Activated CD8-positive, alpha-beta memory T cell treated with anti-CD3 and anti-CD28 coated beads for 36 hours (primary cell): ENCODE results near the gene ZMYM2. TPM values are rescaled to one million over a fixed set of nuclear protein-coding genes. Genes with fewer than 3 reads are reported as not detected.

Experiments
- CTCF ChIA-PET: fragments of 350-600 bp; sonication (Branson Sonifier 250); formaldehyde crosslinking; loops from one replicate; lab custom pipeline; 2021; ENCODE audit warnings: antibody characterized with exemption; lab: Charles Lee
- POLR2A ChIA-PET: fragments of 350-600 bp; sonication (Branson Sonifier 250); formaldehyde crosslinking; loops from one replicate; lab custom pipeline; 2021; ENCODE audit warnings: antibody characterized with exemption; lab: Charles Lee
- total RNA-seq, 2 experiments: library from RNA; stranded (reverse); gene quantifications; one replicate each; pipeline ENCODE4 v1.2.3, GENCODE V29; 2021

ZMYM2 gene
- total RNA-seq, 2 experiments from 2014 or later: 43.8 to 43.9 TPM

DNA sequence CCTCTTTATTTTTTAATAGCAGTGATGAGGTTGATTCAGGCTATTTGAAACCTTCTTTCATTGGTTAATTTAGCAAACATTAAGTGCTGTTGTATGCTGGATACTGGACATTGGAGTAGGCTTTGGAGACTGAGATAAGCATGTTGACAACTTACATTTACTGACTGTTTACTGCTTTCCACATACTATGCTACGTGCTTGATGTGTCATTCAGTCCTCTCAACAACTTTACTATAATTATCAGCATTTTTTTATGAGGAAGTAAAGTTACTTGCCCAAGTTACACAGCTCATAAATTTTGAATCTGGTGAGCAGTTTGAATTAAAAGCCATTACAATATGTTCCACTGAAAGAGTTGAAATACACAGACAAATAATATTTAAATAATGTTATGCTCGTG is 118.6 kb downstream of the ZMYM2 start:
- CTCF ChIA-PET: interaction anchor here (1.1 kb wide), 1 partner anchor 22 kb away, joined by 3 read pairs; no protein-coding TSS in a partner anchor
- POLR2A ChIA-PET: no interaction called here

DNA sequence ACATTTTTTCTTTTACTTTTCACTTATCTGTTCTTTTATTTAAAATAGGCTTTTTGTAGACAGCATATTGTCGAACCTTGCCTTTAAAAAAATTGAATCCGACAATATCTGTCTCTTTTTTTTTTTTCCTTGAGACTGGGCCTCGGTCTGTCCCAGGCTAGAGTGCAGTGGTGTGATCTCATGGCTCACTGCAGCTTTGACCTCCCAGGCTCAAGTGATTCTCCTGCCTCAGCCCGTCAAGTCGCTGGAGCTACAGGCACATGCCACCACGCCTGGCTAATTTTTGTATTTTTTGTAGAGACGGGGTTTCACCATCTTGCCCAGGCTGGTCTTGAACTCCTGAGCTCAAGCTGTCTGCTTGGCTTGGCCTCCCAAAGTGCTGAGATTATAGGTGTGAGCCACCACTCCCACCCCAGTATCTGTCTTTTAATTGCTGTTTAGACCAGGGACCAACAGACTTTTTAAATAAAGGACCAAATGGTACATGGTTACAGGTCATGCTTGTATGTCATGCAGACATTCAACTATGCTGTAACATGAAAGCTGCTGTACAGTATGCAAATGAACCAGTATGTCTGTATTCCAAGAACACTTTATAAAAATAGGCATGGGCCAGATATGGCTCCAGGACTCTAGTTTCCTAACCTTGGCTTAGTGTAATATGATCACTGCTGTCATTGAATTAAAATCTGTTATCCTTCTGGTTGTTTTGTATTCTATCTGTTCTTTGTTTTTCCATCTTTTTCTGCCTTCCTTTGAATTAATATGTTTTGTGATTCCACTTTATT is 122.0 kb downstream of the ZMYM2 start:
- CTCF ChIA-PET: no interaction called here

DNA sequence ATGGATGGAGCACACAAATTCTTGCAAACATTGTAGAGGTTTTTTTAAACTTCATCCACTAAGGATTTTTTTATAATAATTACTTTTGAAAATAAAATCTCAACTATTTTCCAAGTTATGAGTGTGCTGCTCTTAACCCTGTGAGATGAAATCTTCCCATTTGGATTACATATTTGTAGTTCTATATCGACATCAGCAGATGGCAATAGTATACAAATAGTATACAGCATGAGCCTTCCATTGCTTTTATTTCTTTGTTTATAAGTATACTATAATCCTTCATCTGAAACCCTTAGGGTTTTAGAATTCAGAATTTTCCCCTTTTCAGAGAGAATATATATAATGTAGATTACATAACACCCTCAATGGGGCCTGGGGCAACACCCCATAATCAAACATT is 131.8 kb downstream of the ZMYM2 start:
- POLR2A ChIA-PET: no interaction called here
- CTCF ChIA-PET: interaction anchor here (0.9 to 1.2 kb wide), 2 partner anchors 38 to 69 kb away, joined by 4 read pairs; no protein-coding TSS in a partner anchor

More for the DNA sequence above, 122.0 kb downstream of the ZMYM2 start:
- POLR2A ChIA-PET: no interaction called here

DNA sequence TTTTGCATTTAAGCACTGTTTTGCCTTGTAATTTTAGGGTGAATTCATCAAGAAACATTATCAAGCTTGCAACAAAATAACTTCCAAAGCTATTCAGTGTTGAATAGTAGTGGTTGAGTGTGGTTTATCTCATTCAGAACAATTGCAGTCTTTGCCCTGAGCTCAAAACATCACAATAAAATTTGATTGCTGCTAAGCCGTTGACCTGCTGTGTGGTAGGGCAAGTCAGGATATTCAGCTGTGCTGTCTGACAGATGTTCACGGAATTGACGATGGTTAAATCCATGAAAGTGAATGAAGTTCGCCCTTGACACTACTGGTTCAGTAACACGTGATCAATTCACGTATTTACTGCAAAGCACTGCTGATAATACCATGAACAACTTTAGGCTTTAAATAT is 135.4 kb downstream of the ZMYM2 start:
- POLR2A ChIA-PET: no interaction called here

DNA sequence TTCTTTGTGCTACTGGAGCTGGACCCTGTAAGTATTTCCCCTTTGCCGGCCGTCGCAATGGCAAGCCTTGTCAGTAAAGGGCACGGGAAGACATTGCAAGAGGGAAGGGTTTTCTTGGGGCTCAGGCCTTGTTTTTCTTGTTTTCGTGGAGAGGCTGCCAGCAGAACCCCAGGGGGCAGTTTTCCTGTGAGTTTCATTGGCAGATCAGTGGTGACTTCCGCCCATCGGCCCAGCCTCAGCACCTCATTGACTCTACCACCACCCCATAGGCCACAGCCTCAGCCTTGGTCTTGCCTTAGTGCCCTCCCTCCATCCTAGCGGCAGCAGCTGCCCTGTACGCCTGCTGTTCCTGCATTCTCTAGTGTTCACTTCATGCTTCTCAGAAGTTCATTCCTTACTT is 140.8 kb downstream of the ZMYM2 start:
- CTCF ChIA-PET: interaction anchor here (1.0 kb wide), 1 partner anchor 22 kb away, joined by 3 read pairs; no protein-coding TSS in a partner anchor
- POLR2A ChIA-PET: no interaction called here

More for the DNA sequence above, 135.4 kb downstream of the ZMYM2 start:
- CTCF ChIA-PET: interaction anchor here (1.5 kb wide), 1 partner anchor 34 kb away, joined by 6 read pairs; no protein-coding TSS in a partner anchor

DNA sequence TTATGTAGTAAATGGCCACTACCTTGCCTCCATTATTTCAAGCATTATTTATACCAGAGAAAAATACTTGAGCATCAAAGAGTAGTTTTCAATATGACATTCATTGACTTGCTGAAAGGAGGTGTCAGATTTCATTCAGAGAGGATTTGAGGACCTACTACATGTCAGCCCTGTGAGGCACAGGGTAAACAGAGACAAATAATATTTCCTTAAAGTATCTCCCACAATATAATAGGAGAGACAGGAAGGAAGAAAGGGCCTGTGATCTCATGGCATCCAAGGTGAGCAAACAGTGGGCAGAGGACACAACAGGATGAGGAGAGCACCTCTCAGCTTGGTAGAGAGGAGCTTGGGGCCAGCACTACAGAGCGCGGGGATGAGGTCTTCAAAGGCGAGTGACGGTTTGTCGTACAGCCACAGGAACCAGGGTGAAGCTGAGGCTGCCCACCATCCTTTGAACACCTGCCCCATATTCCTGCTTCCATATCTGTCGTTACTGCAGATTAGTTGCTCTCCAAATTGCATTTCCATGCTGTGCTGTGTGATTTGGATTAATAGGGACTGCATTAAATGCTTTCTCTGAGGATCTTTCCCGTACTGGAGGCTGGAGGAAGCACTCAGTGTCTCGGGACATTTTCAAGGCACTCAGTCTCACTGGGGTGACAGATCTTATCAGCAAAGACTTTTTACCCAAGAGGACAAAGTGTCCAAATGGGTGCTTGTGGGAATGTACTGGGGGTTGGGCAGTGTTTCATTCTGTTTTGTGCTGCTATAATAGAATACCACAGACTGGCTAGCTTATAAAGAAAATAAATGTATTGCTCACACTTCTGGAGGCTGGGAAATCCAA is 143.2 kb downstream of the ZMYM2 start:
- POLR2A ChIA-PET: no interaction called here
- CTCF ChIA-PET: no interaction called here

DNA sequence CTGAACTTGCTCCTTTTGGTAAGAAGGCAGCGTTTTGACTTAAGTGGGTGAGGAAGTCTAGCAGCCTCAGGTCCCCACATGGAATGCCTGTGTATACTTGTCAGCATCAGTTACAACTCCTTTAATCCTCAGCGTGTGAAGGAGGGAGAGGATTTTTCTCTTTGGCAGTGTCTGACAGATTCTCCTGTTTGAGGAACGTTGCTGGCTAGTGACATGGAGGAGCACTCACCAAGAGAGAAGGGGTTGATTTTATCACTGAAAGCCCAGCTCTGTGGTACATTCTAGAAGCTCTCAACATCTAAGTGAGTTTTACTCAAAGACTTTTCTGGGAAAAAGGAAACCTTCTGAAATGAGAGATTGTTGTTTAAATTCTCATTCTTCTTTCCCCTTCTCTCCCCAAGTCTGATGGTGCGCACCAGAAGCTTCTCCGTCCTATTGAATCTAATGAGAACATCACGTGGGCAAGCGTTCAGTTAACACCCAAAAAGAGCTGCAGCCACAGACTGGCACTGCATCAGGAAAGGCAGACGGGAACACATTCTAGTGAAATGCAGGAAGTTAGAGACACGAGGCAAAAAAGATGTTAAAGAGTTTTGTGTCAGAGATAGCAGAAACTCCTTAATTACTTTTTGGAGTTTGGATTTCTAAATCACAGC is 144.1 kb downstream of the ZMYM2 start:
- ChIA-PET POLR2A (no interaction called here), CTCF (no interaction called here)

DNA sequence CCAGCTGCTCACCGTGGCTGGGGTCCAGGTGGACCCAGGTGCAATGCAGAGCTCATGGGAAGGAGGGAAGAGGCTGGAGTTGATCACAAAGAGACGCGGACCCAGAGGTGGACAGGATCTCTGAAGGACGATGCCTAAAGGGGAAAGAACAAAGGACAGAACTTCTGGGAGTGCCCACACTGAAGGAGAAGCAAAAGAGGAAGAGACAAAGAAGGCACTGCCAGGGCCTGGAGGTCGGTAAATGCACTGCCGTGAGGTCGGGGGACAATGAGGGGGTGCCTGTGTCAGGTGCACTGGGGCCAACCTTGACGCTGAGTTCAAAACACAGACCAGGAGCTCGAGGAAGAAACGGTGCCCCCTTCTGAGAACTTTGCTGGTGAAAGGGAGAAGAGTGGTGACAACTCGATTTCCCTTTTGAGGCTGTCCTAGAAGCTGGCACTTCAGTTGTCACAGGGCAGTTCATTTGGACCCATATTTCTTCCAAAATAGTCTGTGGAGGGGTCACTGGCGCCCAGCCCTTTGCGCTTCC is 146.7 kb downstream of the ZMYM2 start:
- POLR2A ChIA-PET: no interaction called here
- CTCF ChIA-PET: no interaction called here

DNA sequence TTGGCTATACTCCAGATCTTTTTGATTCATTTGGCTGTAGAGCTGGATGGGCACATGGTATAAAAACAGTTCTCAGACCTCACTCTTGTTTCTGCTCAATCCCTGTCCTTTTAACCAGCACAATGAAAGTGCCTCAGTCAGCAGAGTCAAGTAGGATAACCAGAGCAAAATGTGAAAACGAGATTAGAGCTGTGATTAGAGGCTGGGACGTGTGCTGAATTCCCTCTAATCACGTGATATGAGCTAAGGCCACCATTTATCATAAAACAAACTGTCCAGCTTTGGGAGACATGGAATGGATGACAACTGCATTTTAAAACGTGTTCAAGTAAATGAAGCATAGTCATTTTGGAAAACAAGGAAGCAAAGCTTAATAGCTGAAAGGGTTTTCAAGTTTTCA is 148.2 kb downstream of the ZMYM2 start:
- POLR2A ChIA-PET: no interaction called here

DNA sequence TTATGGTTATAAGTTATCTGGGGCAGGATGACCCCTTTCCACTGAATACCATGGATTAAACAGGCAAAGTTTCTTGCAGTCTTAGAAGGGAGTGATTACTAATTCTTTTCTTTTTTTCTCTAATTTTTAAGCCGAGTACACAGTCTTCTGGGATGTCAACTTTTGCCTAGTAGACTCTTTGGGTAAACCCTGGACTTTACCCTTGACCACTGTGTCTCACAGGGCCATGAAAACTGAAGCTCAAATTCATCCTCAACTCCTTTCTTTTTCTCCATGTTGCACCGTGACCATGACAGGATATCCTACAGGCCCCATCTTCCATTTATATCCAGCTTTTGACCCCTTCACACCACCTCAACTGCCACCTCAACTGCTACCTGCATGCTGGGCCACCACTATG is 150.5 kb downstream of the ZMYM2 start:
- ChIA-PET POLR2A (no interaction called here), CTCF (no interaction called here)

More for the DNA sequence above, 148.2 kb downstream of the ZMYM2 start:
- CTCF ChIA-PET: interaction anchor here (0.6 to 1.2 kb wide), 2 partner anchors 12 to 19 kb away, joined by 4 to 5 read pairs; no protein-coding TSS in a partner anchor

DNA sequence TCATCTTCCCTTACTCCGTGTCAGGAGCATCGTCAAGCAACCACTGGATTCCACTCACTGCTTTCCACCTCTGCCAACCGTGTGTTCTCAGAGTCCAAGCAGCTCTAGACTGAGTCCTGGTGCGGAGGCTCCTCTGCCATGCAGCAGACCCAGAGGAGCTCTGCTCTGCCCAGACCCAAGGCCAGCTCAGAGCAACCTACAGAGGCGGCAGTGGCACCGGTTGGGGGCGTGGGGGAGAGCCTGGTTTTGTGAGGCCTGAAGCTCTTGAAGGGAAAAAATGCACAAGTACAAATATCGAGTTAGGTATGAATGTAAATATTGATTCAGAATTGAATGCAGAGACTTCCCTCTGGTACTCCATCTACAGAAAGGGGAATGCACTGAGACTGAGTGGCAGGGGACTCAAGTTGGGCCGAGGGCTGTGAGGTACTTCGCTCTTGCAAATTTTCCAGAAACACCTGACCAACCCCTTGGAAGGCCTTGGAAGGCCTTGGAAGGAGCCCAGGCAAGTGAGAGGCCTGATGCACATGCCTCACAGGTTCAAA is 155.6 kb downstream of the ZMYM2 start:
- POLR2A ChIA-PET: no interaction called here
- CTCF ChIA-PET: no interaction called here

DNA sequence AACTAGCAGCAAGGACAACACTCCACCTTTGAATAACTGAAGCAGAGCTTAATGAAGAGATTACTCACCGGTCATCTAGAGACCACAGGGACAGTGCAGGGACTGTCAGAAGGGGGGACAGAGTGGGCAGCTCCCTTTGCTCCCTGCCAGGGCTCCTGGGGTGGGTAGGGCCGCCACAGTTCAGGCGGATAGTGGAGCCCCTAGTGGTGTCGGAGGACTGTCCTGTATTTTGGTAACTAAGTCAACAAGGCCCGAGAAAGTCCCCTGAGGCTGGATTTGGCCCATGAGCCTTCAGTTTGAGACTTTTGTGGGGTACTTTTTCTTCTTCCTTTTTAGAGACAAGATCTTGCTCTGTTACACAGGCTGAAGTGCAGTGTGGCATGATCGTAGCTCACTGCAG is 157.7 kb downstream of the ZMYM2 start:
- POLR2A ChIA-PET: interaction anchor here (0.8 kb wide), 1 partner anchor 145 kb away, joined by 3 read pairs; no protein-coding TSS in a partner anchor
- CTCF ChIA-PET: no interaction called here

DNA sequence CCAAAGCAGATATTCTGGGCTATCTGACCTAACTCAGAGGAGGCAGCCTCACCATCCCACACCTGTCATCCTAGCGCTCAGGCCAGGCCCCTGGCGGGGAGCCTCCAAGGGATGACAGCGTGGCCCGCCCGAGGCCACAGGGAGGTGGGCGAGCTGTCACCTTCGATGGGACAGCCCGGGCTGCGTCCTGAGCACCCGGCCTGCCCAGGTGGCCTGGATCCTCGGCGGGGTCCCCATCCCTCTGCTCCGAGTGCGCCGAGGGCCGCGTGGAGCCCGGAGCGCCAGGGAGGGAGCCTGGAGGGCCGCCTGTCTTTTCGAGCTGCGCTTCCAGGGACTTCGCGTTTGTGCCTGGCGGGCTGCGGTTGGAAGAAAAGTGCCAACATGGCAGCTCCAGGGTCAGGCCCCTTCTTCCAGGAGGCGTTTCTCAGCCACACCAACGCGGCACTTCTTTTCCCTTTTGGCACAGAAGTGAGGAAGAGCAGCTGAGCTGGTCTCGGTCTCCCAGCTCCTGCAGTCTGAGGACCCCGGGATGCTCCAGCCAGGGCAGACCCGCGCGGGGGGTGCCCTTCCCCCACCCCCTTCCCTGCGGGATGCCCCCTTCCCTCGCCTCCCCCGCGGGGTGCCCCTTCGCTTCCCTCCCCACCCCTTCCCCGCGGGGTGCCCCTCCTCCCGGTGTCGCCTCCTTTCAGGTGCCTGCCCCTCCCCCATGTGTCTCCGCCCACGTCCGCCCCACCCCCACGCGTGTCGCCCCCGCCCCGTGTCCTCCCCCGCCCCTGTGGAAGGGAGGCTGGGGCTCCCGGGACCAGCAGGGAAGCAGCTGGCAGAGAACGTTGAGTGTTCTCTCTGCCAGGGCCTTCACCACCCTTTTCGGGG is 160.0 kb downstream of the ZMYM2 start:
- ChIA-PET CTCF (interaction anchor here (0.7 to 1.6 kb wide), 3 partner anchors 9 to 14 kb away, joined by 3 to 5 read pairs (median 4); no protein-coding TSS in a partner anchor), POLR2A (interaction anchor here (1.1 to 1.9 kb wide), 3 partner anchors 10 to 161 kb away, joined by 3 to 9 read pairs (median 4); partner anchors contain the start of gene GJA3)

DNA sequence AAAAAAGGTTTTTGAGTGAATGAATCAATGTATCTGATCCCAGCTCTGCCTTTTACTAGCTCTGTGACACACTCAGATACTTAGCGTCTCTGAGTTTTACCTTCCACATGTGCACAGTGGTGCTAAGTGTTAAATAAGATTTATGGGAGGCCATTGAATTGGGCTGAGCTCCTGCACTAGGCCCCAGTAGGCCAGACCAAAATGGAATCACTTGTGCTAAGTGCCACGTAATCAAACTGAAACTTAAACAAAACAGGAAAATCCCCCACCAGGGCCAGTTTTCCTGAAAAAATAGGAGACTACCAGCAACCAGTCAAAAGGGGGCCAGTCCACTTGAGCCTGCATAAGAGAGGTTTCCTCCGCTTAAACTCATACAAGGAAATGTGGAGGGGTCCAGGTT is 161.4 kb downstream of the ZMYM2 start:
- POLR2A ChIA-PET: interaction anchor here (1.4 to 1.9 kb wide), 2 partner anchors 8 to 41 kb away, joined by 4 to 9 read pairs; partner anchors contain the start of gene GJA3
- CTCF ChIA-PET: interaction anchor here (1.6 kb wide), 1 partner anchor 8 kb away, joined by 4 read pairs; no protein-coding TSS in a partner anchor

DNA sequence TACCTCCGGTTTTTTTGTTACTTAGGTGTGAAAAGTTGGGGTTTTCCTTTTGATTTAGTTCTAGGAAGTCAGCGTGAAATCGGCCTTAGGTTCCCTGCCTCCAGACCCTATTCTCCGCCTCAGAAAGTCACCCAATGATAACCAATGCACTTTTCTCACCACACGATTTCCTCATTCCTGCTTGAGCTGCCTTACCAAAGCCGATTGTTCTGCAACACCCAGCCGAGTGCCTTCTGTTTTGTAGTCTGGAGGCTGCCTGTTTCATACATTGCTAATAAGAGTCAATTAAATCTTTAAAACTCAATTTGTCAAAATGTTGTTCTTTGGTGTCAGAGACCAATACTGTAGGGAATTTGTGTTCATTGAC is 162.6 kb downstream of the ZMYM2 start:
- CTCF ChIA-PET: no interaction called here
- POLR2A ChIA-PET: no interaction called here

DNA sequence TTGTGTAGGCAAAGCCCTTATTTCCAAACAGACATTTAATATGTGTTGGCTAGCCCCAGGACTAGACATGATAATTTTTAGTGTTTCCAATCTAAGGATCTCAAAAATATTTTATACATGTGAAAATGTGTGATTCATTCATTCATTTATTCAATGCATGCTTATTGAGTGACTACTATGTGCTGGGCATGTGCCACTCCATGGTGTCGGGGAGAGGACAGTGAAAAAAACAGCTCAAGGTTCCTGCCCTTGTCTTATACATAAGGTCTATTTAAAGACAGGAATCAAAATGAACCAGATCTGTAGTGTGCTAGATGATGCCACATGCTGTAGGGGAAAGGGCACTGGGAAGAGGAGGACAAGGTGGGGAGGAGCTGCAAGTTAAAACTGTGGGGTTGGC is 165.8 kb downstream of the ZMYM2 start:
- ChIA-PET CTCF (interaction anchor here (0.9 to 1.3 kb wide), 2 partner anchors 37 to 45 kb away, joined by 3 to 4 read pairs; no protein-coding TSS in a partner anchor), POLR2A (no interaction called here)

DNA sequence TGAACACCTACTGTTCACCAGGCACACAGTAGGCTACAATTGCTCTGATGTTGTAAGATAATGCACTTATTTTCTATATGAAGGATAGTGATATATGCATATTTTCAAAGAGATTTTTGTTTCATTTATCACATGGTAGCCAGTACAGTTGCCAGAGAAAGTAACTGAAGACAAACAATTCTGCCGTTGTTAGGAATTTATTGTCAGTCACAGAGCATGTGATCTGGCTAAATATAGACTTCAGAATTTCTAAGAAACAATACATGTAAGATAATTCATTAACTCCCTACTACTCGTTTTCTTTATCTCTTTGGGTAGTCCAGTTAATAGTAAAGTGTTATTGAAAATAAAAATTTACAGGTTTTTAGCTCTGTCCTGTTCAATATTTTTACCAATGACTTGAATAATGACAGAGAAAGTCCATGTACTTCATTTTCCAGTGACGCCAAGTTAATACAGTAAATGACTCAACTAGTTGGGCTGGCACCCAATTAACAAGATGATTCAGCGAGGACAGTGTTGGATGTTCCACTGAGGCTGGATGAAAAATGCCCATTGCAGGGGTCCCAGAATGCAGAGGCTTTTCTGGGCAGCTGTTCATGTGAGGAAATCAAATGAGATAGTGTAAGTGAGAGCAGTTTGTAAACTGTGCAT is 166.7 kb downstream of the ZMYM2 start:
- CTCF ChIA-PET: interaction anchor here (1.3 kb wide), 1 partner anchor 44 kb away, joined by 3 read pairs; no protein-coding TSS in a partner anchor
- POLR2A ChIA-PET: no interaction called here
